ENCODE results near the gene ACTL7A.
"Not testable (repeated sequence)": the region's sequence is repeated elsewhere in the genome, so short reads cannot be mapped to it uniquely, and the experiment has no call there.

The ACTL7A gene

DNA sequence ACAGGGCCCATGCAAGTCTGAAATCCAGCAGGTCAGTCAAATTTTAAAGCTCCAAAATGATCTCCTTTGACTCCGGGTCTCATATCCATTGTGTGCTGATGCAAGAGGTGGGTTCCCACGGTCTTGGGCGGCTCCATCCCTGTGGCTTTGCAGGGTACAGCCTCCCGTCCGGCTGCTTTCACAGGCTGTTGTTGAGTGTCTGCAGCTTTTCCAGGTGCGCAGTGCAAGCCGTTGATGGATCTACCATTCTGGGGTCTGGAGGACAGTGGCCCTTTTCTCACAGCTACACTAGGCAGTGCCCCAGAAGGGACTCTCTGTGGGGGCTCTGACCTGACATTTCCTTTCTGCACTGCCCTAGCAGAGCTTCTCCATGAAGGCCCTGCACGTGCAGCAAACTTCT, 13.8 kb upstream of the ACTL7A start:
- DNase-seq (ENCODE audit: low read depth in 2 of 2, low spot score in 1 of 2) = not testable (repeated sequence)

DNA sequence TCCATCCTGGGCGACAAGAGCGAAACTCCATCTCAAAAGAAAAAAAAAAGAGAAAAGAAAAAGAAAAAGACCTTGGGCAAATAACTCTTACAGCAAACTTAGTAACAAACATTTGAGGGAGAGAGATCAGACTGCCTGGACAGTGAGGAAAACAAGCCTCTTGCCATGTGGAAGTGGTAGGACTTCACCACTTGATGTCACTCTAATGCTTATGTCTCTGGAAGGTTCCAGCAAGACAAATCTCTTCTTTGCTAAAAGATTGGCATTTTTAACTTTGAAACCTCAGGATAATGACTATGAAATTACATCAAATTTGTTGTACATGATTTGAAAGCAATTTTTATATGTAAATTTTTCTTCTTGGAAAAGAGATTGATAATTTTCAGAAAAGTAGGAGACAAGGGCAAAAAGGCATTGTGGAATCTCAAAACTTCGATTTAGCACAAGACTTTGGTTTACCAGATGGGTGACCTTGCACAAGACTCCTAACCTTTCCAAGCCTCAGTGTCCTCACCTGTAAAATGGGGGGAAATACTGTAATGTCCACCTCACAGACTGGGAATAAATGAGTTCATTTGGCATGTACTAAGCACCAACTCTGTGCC, 11.7 kb upstream of the ACTL7A start:
- no peak for DNase-seq (ENCODE audit: low read depth in 2 of 2, low spot score in 1 of 2)

GRCh38 chr9:108851138-108851537, 10.9 kb upstream of the ACTL7A start:
- no peak for DNase-seq (ENCODE audit: low read depth in 2 of 2, low spot score in 1 of 2)

- no peak for DNase-seq (ENCODE audit: low read depth in 2 of 2, low spot score in 1 of 2)
Observed at GRCh38 chr9:108852079-108852478, 10.0 kb upstream of the ACTL7A start.

GRCh38 chr9:108854094-108854493, 8.0 kb upstream of the ACTL7A start:
- no peak for DNase-seq (ENCODE audit: low read depth in 2 of 2, low spot score in 1 of 2)

DNA sequence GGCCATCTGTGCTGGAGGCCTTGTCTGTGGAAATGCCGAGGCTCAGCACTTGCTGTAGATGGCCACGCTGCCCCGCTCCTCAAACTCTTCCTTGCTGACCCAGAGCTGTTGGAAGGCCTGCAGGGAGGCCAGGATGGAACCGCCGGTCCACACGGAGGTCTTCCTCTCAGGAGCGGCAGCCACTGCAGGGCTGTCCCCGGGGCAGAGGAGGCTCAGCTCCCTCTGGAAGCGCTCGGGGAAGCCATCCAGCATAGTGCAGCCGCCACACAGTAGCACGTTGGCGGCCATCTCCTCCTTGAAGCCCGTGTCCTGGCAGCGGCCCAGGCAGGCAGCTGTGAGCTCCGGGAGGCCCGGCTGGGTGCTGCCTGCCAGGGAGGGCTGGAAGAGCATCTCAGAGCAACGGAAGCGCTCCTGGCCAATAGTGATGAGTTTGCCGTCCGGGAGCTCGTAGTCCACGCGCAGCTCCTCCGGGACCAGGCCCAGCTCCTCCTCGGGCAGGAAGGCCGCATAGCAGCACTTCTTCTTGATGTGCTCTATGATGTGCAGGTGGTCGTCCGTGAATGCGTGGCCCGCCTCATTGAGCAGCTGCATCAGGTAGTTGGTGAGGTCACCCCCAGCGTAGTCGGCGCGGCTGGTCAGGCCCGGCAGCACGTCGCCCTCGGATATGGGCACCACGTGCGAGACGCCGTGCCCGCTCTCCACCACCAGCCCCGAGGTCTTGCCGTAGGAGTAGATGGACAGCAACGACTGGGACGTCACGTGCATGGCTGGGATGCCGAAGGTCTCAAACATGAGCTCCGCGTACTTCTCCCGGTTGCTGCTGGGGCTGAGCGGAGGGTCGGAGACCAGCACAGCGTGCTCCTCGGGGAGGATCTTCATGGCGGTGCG, 7.2 kb upstream of the ACTL7A start:
- no peak for DNase-seq (ENCODE audit: low read depth in 2 of 2, low spot score in 1 of 2)

DNA sequence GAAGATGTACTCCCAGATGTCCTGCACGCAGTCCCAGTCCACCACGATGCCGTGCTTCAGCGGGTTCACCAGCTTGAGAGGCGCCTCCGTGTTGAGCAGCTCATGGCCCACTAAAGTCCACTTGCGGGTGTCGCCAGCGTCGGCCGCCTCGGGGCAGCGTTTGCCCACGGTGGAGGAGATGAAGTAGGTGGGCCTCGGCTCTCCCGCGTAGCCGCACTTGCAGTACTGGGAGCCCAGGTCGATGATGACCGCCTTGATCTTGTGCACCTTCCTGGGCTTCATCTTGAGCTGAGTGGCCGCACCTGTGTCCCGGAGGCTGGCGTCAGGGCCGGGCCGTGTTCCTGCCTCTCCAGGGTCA, 6.6 kb upstream of the ACTL7A start:
- no peak for DNase-seq (ENCODE audit: low read depth in 2 of 2, low spot score in 1 of 2)

DNA sequence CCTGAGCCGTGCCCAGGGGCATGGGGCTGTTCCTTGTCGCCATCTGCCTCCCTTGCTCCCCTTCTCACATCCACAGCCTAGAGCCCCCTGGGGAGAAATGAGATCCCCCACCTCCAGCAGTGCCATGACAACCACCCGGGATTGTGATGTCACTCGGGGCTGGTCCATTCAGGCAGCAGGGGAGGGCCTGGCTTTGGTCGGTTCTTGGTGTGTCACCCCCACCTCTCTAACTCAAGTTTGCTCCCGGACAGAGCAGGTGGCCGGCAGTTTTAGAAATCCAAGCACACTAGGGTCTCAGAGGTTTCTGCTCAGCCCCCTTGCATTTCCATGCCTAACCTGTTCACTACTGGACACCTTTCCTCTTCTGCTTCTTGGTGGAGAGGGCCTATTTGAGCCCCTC, 6.2 kb upstream of the ACTL7A start, which contains the start of gene ACTL7B:
TSS of gene ACTL7B (minus strand) at position 99 of the 400 bp plus-strand sequence. CDS start at position 43, 56 bp downstream.
- DNase-seq (ENCODE audit: low read depth in 2 of 2, low spot score in 1 of 2) = no peak

DNA sequence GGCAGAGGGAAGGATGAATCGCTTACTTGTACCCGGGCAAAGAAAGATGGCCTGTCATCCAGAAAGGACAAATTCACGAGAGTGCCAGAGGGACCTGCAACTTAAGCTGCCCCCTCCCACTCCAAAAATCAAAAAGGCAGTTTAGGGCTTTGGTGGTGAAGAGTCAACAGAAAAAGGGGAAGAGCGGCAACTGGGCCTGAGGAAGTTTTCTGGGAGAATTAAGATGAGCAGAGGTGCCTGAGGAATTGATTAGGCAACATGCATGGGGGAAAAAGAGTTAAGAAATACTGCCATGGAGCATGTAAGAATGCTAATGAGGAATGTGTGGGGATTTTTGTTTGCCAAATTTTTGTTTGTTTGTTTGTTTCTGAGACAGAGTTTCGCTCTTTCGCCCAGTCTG, 4.5 kb upstream of the ACTL7A start:
- no peak for DNase-seq (ENCODE audit: low read depth in 2 of 2, low spot score in 1 of 2)

DNA sequence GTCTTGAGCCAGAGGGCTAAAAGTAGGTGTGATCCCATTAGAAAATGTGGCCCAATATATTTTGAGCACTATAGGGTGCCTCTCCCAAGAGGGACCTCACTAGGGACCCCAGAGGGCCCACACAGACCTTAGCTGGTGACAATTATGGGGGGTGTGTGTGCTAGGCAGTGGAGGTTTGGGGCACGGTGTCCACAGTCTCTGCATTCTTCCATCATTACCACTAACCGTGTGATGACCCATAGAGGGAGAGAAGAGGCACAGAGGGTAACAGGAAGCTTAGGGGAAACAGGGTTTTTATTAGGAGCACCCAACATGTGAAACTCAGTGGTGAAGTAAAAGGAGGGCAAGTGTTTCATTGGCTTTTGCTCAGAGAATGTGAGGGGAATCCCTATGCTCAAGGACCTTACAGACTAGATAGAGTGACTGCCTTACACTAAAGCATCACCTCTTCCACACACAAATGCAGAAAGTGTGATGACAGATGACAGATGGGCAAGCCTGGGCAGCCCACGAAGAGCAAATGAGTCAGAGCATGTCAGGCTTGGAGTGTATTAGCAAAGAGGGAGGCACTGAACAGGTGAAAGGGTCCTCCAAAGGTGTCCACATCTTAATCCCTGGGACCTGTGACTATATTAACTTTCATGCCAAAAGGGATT, 2.5 kb upstream of the ACTL7A start:
- no peak for DNase-seq (ENCODE audit: low read depth in 2 of 2, low spot score in 1 of 2)

DNA sequence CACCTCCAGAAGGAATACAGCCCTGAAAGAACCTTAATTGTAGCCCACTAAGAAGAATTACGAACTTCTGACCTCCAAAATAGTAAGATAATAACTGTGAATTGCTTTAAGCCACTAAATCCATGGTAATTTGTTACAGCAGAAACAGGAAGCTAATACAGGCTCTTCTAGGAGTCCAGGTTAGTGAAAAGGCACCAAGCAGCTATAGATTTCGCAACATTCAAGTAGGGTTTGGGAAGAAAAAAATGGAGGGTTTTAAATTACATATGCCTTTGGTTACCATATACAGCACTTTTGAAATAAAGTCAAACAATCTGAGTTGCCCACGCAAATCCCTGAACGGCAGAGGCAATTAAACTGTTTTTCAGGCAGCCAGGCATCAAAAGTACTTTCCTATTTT, 1.7 kb upstream of the ACTL7A start:
- no peak for DNase-seq (ENCODE audit: low read depth in 2 of 2, low spot score in 1 of 2)

DNA sequence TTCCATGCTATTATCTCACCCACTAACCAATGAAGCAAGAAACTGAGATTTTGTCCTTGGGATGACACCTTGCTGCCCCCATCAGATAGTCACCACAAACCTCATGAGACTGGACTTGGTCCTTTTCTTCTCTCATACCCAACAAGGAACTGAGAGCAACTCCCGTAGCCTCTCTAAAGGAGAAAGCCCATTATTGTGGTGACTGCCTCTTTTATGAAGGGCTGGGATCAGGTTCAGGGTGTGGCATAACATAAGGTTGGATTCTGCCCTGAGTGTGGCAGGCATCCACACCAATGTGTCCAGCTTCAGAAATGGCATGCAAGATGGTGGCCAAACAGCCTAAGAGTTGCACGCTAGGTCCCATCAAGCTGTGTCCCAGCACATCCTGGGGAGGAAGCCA, 1.3 kb upstream of the ACTL7A start:
- no peak for DNase-seq (ENCODE audit: low read depth in 2 of 2, low spot score in 1 of 2)

DNA sequence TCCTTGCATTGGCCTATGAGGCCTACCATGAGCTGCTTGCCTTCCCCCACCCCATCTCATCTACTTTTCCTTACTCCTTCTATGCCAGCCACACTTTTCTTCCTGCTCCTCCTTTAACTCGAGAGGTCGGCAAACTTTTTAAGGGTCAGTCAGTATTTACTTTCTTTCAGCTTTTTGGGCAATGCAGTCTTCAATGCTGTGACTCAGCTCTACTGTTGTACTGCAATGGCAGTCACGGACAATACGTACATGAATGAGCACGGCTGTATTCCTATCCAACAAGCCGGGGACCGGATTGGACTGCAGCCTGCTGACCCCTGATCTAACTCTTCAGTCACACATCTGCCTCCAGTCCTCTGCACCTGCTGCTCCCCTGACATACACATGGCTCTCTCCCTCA, 602 bp upstream of the ACTL7A start:
- DNase-seq (ENCODE audit: low read depth in 2 of 2, low spot score in 1 of 2) = no peak

GRCh38 chr9:108863891-108864290, 1.8 kb downstream of the ACTL7A start:
- no peak for DNase-seq (ENCODE audit: low read depth in 2 of 2, low spot score in 1 of 2)

DNA sequence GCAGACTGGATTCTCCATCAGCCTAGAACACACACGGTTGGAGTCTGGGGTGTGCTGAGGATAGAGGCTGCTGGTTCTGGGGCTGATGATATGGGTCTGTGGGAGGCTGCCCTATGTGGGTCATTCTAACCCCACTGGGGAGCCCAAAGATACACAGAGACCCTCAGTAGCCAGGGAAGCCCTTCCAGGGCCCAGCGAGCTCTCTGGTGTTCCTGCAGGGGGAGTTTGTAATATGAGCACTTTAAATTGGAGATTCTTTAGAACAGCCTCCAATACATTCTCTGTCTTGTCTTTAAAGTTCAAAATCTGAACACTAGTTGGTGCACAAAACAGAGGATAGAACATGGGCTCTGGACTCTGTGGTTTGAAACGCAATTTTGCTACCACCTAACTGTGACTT, 2.4 kb downstream of the ACTL7A start:
- no peak for DNase-seq (ENCODE audit: low read depth in 2 of 2, low spot score in 1 of 2)

GRCh38 chr9:108865037-108865436, 3.0 kb downstream of the ACTL7A start:
- no peak for DNase-seq (ENCODE audit: low read depth in 2 of 2, low spot score in 1 of 2)

- no peak for DNase-seq (ENCODE audit: low read depth in 2 of 2, low spot score in 1 of 2)
Observed at GRCh38 chr9:108866001-108866420, 3.9 kb downstream of the ACTL7A start.

GRCh38 chr9:108867116-108867515, 5.0 kb downstream of the ACTL7A start:
- no peak for DNase-seq (ENCODE audit: low read depth in 2 of 2, low spot score in 1 of 2)

- no peak for DNase-seq (ENCODE audit: low read depth in 2 of 2, low spot score in 1 of 2)
Observed at GRCh38 chr9:108867829-108868228, 5.8 kb downstream of the ACTL7A start.

DNA sequence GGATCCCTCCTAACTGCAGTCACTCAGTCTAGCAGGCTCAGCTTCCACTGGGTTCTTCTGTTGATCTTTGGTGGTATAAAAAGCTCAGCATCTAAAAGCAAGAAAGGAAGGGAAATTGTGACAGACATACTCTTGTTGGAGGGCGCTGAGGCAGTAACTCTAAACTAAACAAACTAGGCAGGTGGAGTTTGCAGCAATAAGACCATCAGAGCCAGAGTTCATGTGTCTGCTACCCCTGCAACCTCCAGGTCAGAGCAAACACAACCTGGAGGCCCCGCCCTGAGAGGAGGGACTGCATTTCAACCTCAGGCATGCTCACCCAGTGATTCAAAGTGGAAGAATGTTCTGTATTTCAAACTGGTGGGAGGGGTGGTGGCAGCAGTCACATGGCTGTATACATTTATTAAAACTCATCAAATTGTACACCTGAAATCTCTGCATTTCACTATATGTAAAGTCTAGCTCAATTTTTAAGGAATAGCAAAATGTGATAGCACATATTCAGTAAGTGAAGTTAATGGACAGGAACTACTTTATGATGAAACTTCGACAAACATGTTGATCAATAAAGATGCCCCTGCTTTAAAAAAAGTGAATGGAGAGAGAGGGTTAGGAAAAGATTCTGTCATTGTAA, 7.1 kb downstream of the ACTL7A start:
- DNase-seq (ENCODE audit: low read depth in 2 of 2, low spot score in 1 of 2) = no peak

- no peak for DNase-seq (ENCODE audit: low read depth in 2 of 2, low spot score in 1 of 2)
Observed at GRCh38 chr9:108874058-108874788, 12.2 kb downstream of the ACTL7A start.

Data from stimulated activated CD8-positive, alpha-beta memory T cell treated with anti-CD3 and anti-CD28 coated beads, Interleukin-4, amount 100 ng/mL, for 4 hours (primary cell).